ENCODE results near the gene KCMF1. TPM values are rescaled to one million over a fixed set of nuclear protein-coding genes. Genes with fewer than 3 reads are reported as not detected.

The KCMF1 gene
- polyA plus RNA-seq, 2 of the 4 experiments (the other 2 are of a cell fraction) = 77.8 to 221 TPM

GRCh38 chr2:85096616-85097015 lies 125.7 kb downstream of the KCMF1 start (continued):
- TF ChIP-seq KDM1A (IDR thresholded peaks at IDR 0.05; ENCODE audit: low read depth) (no peak), HMGXB4 (CRISPR knock-in tag; IDR thresholded peaks at IDR 0.05; ENCODE audit: borderline replicate concordance) (no peak)

- no peak for FAIRE-seq
- no peak overlapping the region for H3K27ac ChIP-seq
- no peak overlapping the region for H3K4me2 ChIP-seq
- no peak for ATAC-seq
- no peak overlapping the region for H3K4me3 ChIP-seq
- H3K9me3 ChIP-seq = no peaks in the 10 kb centered on the region
- H3K4me1 ChIP-seq = peaks cover 5% of the 10 kb centered on the region; the same call in 1 of the 3 replicates
- ChIA-PET CTCF (interaction anchor here (0.5 to 3.1 kb wide), 6 partner anchors 10 to 196 kb away, joined by 3 to 15 read pairs (median 4); no protein-coding TSS in a partner anchor), POLR2A (no interaction called here)
- WGBS (ENCODE audit: missing lambda C conversion rate) = 89% methylated on average over 1 of the region's 1 CpG
- TF ChIP-seq E2F6 (IDR thresholded peaks at IDR 0.05; ENCODE audit: borderline replicate concordance, low read depth) = no peak
- TF ChIP-seq NPAS2 (CRISPR knock-in tag; IDR thresholded peaks at IDR 0.05; ENCODE audit: borderline replicate concordance) = no peak
- TF ChIP-seq HOXB5 (CRISPR knock-in tag; IDR thresholded peaks at IDR 0.05) = no peak
- TF ChIP-seq EP300 (IDR thresholded peaks at IDR 0.05) = no peak
- TF ChIP-seq CHD2 (IDR thresholded peaks at IDR 0.05; ENCODE audit: low read length, partially characterized antibody) = no peak
- no peak for DNase-seq (ENCODE audit: low read depth in 1 of 2, low spot score in 1 of 2)
Observed at GRCh38 chr2:85104228-85104627, 133.3 kb downstream of the KCMF1 start.

GRCh38 chr2:85106489-85107180 lies 135.7 kb downstream of the KCMF1 start:
- peak in 1 of 2 experiments; percentile 53; a peak in 3 of 6 replicates for ATAC-seq

More at GRCh38 chr2:85106489-85107180, 135.7 kb downstream of the KCMF1 start:
- Histone ChIP-seq H3K4me1 (peaks cover 5% of the 10 kb centered on the region; the same call in 1 of the 3 replicates), H3K27ac (no peak overlapping the region), H3K4me3 (no peak overlapping the region), H3K4me2 (no peak overlapping the region), H3K9me3 (no peaks in the 10 kb centered on the region)
- TF ChIP-seq CEBPB (IDR thresholded peaks at IDR 0.05) = peak in 1 of 2 experiments; percentile 48; a peak in 1 of 4 replicates
- no peak for TF ChIP-seq CTCF (IDR thresholded peaks at IDR 0.05)
- TF ChIP-seq GATA3 (IDR thresholded peaks at IDR 0.05; ENCODE audit: borderline replicate concordance) = peak; percentile 68
- ChIA-PET CTCF (interaction anchor here (0.8 to 1.5 kb wide), 5 partner anchors 17 to 178 kb away, joined by 3 to 6 read pairs (median 3); no protein-coding TSS in a partner anchor), POLR2A (no interaction called here)
- peak in 1 of 2 experiments; percentile 18 for DNase-seq (ENCODE audit: low read depth in 1 of 2, low spot score in 1 of 2)
- FAIRE-seq = no peak
- 46% methylated on average over 8 of the region's 8 CpGs for whole genome bisulfite sequencing (ENCODE audit: missing lambda C conversion rate)

Small RNA genes within 50 kb of the gene (small RNA-seq; reads per million reads assigned to genes)
- gene AC078974.1 = 0 reads per million in 6 experiments

Other genes starting within 250 kb of the KCMF1 start
- 6.1 and 8.1 TPM in 2 replicates for gene TRABD2A, start 90.1 kb upstream of the KCMF1 start, polyA plus RNA-seq (2011; rRNA removed)
- gene TRABD2A, start 90.1 kb upstream of the KCMF1 start, polyA plus RNA-seq (2017; fragmentation: RNase III; extraction: RNeasy Plus Mini Kit Qiagen cat#74134 plus additional on column Dnase treatment) = 7.0 to 7.4 TPM (median 7.1 TPM) in 3 replicates
- 2,292 and 3,109 TPM in 2 replicates for gene TMSB10, start 65.5 kb upstream of the KCMF1 start, polyA plus RNA-seq (2011; rRNA removed)
- gene TMSB10, start 65.5 kb upstream of the KCMF1 start, polyA plus RNA-seq (2017; fragmentation: RNase III; extraction: RNeasy Plus Mini Kit Qiagen cat#74134 plus additional on column Dnase treatment) = 6,648 to 7,189 TPM (median 7,015 TPM) in 3 replicates
- 0.68 and 0.95 TPM in 2 replicates for gene TCF7L1, start 162.2 kb downstream of the KCMF1 start, polyA plus RNA-seq (2011; rRNA removed)
- gene TCF7L1, start 162.2 kb downstream of the KCMF1 start, polyA plus RNA-seq (2017; fragmentation: RNase III; extraction: RNeasy Plus Mini Kit Qiagen cat#74134 plus additional on column Dnase treatment) = 4.1 to 5.0 TPM (median 4.4 TPM) in 3 replicates